ENCODE data around the gene GRK3.
A peak's percentile ranks its signal among the peaks of the same experiment; 100 is the strongest.

GRK3 gene

GRCh38 chr22:25669253-25670069 lies 105.0 kb downstream of the GRK3 start:
- DNase-seq = no peak

- DNase-seq = no peak
Observed at GRCh38 chr22:25670070-25670461, 105.6 kb downstream of the GRK3 start.

- DNase-seq = peak; percentile 32
Observed at GRCh38 chr22:25672289-25673084, 108.0 kb downstream of the GRK3 start.

GRCh38 chr22:25673713-25674112 lies 109.2 kb downstream of the GRK3 start:
- no peak for DNase-seq

GRCh38 chr22:25677631-25678030 lies 113.2 kb downstream of the GRK3 start:
- no peak for DNase-seq

GRCh38 chr22:25680051-25680450 lies 115.6 kb downstream of the GRK3 start:
- DNase-seq = no peak

- DNase-seq = peak; percentile 69
Observed at GRCh38 chr22:25680956-25681355, 116.5 kb downstream of the GRK3 start.

- no peak for DNase-seq
Observed at GRCh38 chr22:25682109-25682508, 117.6 kb downstream of the GRK3 start.

GRCh38 chr22:25688627-25689026 lies 124.2 kb downstream of the GRK3 start:
- no peak for DNase-seq

- DNase-seq = peak; percentile 11
Observed at GRCh38 chr22:25689631-25690030, 125.2 kb downstream of the GRK3 start.

- no peak for DNase-seq
Observed at GRCh38 chr22:25690798-25691197, 126.3 kb downstream of the GRK3 start.

- DNase-seq = no peak
Observed at GRCh38 chr22:25692397-25693267, 128.2 kb downstream of the GRK3 start.

GRCh38 chr22:25693268-25693565 lies 128.7 kb downstream of the GRK3 start:
- no peak for DNase-seq

GRCh38 chr22:25694196-25694907 lies 129.9 kb downstream of the GRK3 start:
- no peak for DNase-seq

GRCh38 chr22:25695146-25695545 lies 130.7 kb downstream of the GRK3 start:
- DNase-seq = no peak

GRCh38 chr22:25696763-25697162 lies 132.3 kb downstream of the GRK3 start:
- DNase-seq = no peak

GRCh38 chr22:25697181-25697664 lies 132.7 kb downstream of the GRK3 start:
- DNase-seq = peak; percentile 7

- DNase-seq = no peak
Observed at GRCh38 chr22:25697978-25698377, 133.5 kb downstream of the GRK3 start.

GRCh38 chr22:25698461-25698860 lies 134.0 kb downstream of the GRK3 start:
- DNase-seq = no peak

- no peak for DNase-seq
Observed at GRCh38 chr22:25698978-25699377, 134.5 kb downstream of the GRK3 start.

GRCh38 chr22:25701056-25701780 lies 136.7 kb downstream of the GRK3 start:
- DNase-seq = peak; percentile 61

- DNase-seq = peak; percentile 28
Observed at GRCh38 chr22:25702040-25702439, 137.6 kb downstream of the GRK3 start.
